Activated naive CD4-positive, alpha-beta T cell treated with anti-CD3 and anti-CD28 coated beads, Interleukin-2, amount 50 U/mL, for 72 hours (primary cell): ENCODE data around the gene ILF3. TPM values are rescaled to one million over a fixed set of nuclear protein-coding genes. Genes with fewer than 3 reads are reported as not detected.
A peak's percentile ranks its signal among the peaks of the same experiment; 100 is the strongest.

Experiments
- ATAC-seq, 2 donors: fragments of 150-1000 bp; cut with Tn5 transposase; 2 replicates each; pipeline ENCODE4 v1.10.0; 2021; ENCODE audit warnings: mild to moderate bottlenecking in 2 of 2, moderate library complexity in 2 of 2
- DNase-seq, 2 donors: peaks; one replicate each; pipeline ENCODE4 v3.0.0; 2021 to 2022; ENCODE audit warnings: low spot score in 2 of 2
- H3K27ac Mint-ChIP-seq, 2 donors: one replicate each; pipeline ENCODE4 v1.8.0; 2022; ENCODE audit warnings: mild to moderate bottlenecking in 2 of 2, mixed read lengths in 2 of 2
- H3K36me3 Mint-ChIP-seq, 2 donors: one replicate each; pipeline ENCODE4 v1.8.0; 2022; ENCODE audit warnings: mixed read lengths in 2 of 2
- H3K9me3 Mint-ChIP-seq, 2 donors: one replicate each; pipeline ENCODE4 v1.8.0; 2022; ENCODE audit warnings: mixed read lengths in 2 of 2
- total RNA-seq, 2 donors: library from RNA; stranded (reverse); gene quantifications; one replicate each; pipeline ENCODE4 v1.2.3, GENCODE V29; 2022

ILF3 gene
- total RNA-seq, 2 donors from 2014 or later = 372 to 377 TPM

DNA sequence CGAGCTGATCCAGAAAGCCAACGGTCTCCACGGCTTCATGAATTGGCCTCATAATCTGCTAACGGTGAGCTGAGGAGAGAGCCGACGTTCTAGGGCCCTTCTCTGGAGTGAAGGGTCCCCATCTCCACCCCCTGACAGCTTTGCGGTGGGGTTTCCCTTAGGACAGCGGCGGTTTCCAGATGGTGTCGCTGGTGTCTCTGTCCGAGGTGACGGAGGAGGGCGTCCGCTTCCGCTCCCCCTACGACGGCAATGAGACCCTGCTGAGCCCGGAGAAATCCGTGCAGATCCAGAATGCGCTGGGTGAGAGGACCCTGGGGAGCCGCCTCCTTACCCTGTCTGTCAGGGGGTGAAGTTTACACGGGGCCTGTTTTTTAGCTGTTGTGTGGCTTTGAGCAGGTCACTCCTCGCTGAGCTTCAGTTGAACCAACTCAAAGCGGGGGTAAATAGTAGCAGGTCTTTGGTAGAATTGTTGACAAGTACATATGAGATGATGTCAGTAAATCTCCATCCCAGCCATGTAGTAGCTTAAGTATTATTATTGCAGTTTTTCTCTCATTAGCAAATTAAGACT is 47.9 kb downstream of the ILF3 start:
- no peak for DNase-seq
- H3K9me3 Mint-ChIP-seq = no peaks in the 10 kb centered on the region
- ATAC-seq = peak; percentile 27 to 44
- H3K27ac Mint-ChIP-seq = peak overlapping the region; percentile 85 to 90
- no peaks in the 10 kb centered on the region for H3K36me3 Mint-ChIP-seq

DNA sequence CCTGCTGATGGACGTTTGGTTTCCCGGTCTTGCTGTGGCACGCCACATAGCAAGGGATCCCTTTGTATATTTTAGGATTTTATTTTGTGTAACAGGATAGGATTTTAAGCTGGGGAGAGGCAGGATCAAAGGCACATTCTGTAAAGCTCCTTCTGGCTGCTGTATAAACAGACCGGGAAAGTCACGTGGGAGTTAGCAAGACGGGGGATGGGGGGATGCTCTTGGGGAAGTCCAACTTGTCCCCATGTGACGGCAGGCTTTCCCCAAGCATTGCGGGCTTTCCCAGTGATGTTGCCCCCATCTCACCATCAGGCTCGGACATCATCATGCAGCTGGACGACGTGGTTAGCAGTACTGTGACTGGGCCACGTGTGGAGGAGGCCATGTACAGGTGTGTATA is 52.8 kb downstream of the ILF3 start:
- Mint-ChIP-seq H3K36me3 (peaks cover 0 to 4% of the 10 kb centered on the region in 2 donors), H3K9me3 (no peaks in the 10 kb centered on the region), H3K27ac (no peak overlapping the region)
- ATAC-seq (no peak), DNase-seq (no peak)

DNA sequence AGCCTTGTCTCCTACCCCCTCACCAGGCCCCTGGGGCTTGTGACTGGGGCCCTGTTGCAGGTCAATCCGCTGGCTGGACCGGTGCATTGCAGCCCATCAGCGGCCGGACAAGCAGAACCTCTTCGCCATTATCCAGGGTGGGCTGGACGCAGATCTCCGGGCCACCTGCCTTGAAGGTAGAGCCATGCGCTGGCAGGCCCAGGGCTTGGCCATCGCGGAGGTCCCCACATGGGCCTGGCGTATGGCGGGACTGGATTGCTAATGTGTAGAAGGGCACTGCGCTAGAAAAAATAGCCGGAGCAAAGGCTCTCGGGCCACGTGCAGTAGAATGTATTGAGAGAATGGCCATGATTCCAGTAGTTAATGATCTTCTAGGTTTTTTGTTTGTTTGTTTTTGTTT is 53.3 kb downstream of the ILF3 start:
- DNase-seq (no peak), ATAC-seq (no peak)
- Mint-ChIP-seq H3K36me3 (peaks cover 0 to 4% of the 10 kb centered on the region in 2 donors), H3K9me3 (no peaks in the 10 kb centered on the region), H3K27ac (no peak overlapping the region)

DNA sequence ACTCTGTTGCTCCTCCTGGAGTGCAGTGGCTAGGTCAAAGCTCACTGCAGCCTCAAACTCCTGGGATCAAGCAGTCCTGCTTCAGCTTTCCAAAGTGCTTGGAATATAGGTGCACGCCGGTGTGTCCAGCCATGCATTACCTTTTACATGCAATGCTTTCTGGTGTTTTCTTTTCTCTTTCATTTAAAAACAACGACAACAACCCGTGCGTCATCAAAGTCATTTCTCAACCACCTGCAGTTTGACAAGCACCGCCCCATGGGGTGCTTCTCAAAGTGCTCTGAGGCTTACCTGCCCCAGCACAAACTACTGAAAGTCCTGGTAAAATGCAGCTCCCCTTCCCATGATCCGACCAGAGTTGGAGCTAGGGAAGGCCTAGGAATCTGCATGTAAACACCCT is 54.1 kb downstream of the ILF3 start:
- no peak overlapping the region for H3K27ac Mint-ChIP-seq
- ATAC-seq = no peak

DNA sequence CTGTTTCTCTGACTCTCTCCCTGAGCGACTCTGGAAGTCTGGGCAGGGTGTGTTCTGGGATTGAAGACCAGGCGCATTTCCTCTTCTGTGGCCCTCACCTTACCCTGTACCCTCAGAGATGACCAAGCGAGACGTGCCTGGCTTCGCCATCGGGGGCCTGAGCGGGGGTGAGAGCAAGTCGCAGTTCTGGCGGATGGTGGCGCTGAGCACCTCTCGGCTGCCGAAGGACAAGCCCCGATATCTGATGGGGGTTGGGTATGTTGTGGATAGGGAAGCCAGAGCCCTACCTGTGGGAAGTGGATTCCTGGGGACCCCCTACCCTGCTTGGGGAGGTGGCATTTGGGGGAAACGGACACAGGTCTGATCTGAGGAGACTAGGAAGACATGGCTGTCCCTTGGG is 57.9 kb downstream of the ILF3 start:
- no peak for DNase-seq

More for the DNA sequence above, 54.1 kb downstream of the ILF3 start:
- no peak for DNase-seq
- H3K9me3 Mint-ChIP-seq = no peaks in the 10 kb centered on the region
- peaks cover 0 to 4% of the 10 kb centered on the region in 2 donors for H3K36me3 Mint-ChIP-seq

DNA sequence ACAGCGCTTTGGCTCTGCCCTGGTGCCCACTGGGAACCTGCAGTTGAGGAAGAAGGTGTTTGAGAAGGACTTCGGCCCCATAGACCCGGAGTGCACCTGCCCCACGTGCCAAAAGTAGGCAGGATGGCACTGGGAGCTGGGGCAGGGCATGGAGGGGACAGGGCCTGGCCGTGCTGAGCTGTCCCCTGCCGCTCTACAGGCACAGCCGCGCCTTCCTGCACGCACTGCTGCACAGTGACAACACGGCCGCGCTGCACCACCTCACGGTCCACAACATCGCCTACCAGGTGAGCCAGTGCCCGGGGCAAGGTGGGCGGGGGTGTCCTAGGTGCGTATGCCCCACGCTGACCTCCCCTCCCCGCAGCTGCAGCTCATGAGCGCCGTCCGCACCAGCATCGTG is 58.6 kb downstream of the ILF3 start:
- peaks cover 0 to 4% of the 10 kb centered on the region in 2 donors for H3K36me3 Mint-ChIP-seq
- H3K27ac Mint-ChIP-seq = no peak overlapping the region
- H3K9me3 Mint-ChIP-seq = no peaks in the 10 kb centered on the region
- DNase-seq = no peak
- no peak for ATAC-seq

More for the DNA sequence above, 57.9 kb downstream of the ILF3 start:
- Mint-ChIP-seq H3K36me3 (peaks cover 0 to 4% of the 10 kb centered on the region in 2 donors), H3K9me3 (no peaks in the 10 kb centered on the region), H3K27ac (no peak overlapping the region)
- no peak for ATAC-seq

DNA sequence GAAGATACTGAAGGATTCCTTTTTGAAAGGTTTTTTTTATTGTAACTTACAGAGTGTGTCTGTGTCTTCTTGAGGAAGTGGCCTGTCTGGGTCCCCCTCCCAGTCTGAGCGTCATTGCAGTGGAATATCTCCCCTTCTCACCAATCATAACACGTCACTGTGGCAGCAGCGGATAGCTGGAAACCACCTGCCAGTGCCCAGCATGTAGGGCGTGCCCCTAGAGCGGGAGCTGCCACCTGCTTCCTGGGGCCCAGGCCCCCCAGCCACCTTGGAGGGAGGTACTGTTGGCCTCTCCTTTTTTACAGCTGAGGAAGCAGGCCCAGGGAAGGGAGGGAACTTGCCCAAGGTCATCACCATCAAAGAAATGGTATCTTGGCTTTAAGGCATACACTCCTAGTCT is 59.2 kb downstream of the ILF3 start:
- ATAC-seq (no peak), DNase-seq (no peak)
- Mint-ChIP-seq H3K9me3 (no peaks in the 10 kb centered on the region), H3K27ac (no peak overlapping the region), H3K36me3 (peaks cover 0 to 2% of the 10 kb centered on the region in 2 donors)

- no peak for DNase-seq
- ATAC-seq = no peak
- Mint-ChIP-seq H3K9me3 (no peaks in the 10 kb centered on the region), H3K27ac (peak overlapping the region; percentile 92 to 93), H3K36me3 (peaks cover 6 to 7% of the 10 kb centered on the region in 2 donors)
These were observed 62.9 kb downstream of the ILF3 start for GRCh38 chr19:10717054-10717355.

DNA sequence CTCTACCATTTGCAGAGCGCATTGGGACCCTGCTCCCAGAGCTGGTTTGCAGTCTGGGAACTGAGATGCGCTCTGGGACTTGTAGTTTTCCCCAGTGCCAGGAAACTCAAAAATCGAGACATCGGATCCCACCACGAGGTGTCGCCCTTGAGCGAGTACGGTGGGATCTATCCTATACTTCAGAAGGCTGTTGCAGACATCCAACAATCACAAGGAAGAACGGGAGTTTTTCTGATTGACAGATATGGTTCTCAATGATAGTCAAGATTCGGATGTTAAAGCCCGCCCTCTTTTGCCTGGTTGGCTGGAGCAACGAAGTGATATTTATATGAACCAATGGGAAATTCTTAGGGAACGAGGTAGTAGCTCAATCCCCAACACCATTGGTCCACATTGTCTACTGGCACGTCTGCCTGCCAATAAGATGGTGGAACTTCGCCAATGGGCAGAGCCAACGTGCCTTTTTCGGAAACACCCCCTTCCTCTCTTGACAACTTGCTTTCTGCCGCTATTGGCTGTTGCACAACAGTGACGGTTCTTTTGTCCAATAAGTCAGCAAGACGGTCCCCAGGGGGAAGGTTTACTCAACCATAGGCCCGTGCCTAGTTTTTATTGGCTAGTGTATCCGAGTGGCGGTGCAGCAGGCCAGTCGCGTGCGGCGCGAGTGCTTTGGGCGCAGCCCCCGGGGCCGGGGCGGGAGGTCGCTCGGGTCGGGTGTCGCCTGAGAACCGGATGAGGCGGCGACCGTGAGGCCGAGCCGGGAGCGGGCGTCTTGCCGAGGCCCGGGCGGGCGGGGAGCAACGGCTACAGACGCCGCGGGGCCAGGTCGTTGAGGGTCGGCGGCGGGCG is 63.4 kb downstream of the ILF3 start, which contains the start of gene DNM2:
Gene DNM2 (plus strand): TSS at position 724 of the 849 bp plus-strand sequence. CDS start 164 bp downstream, outside the sequence.
- no peaks in the 10 kb centered on the region for H3K9me3 Mint-ChIP-seq
- peak; percentile 99 for DNase-seq
- peak within 1 kb of the TSS; percentile 92 to 97 for H3K27ac Mint-ChIP-seq
- H3K36me3 Mint-ChIP-seq = peaks cover 6 to 7% of the 10 kb centered on the region in 2 donors
- peak; percentile 91 to 92 for ATAC-seq

DNA sequence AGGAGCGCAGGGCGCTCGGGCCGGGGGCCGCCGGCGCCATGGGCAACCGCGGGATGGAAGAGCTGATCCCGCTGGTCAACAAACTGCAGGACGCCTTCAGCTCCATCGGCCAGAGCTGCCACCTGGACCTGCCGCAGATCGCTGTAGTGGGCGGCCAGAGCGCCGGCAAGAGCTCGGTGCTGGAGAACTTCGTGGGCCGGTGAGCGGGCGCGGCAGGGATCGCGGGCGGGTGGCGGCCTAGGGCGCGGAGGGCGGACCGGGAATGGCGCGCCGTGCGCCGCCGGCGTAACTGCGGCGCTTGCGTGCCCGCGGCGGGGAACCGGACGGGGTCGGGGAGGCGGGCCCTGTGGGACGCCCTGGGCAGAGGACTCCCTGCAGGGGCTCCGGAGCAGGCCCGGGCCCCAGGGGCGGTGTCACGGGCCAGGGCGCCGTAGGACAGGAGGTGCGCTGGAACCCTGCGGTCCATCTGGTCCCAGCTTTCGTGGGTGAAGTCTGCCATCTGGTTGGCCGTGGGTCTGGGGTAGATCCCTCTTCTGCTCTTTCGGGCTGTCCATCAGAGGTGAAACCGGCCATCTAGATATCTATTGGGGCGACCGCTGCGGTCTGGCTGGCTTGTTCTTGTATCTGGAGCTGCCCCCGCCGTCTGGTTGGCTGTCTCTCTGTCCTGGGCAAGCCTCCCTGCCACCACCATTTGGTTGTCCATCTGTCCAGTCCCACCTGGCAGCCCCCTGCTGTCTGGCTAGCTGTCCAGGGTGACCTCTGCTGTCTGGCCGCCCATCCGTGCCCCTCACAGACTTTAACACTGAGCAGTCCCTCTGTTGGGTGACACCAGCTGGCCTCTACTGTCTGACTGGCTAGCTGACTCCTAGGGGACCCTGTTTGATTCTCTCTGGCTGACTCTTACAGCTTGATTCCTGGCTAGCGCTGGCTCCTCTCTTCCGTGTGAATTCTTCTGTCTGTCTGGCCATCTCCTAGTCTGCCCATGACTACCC is 64.4 kb downstream of the ILF3 start:
- no peaks in the 10 kb centered on the region for H3K9me3 Mint-ChIP-seq
- DNase-seq = peak in 1 of 2 donors; percentile 64
- peak overlapping the region; percentile 92 to 97 for H3K27ac Mint-ChIP-seq
- peaks cover 6 to 7% of the 10 kb centered on the region in 2 donors for H3K36me3 Mint-ChIP-seq
- ATAC-seq = peak; percentile 6 to 9

DNA sequence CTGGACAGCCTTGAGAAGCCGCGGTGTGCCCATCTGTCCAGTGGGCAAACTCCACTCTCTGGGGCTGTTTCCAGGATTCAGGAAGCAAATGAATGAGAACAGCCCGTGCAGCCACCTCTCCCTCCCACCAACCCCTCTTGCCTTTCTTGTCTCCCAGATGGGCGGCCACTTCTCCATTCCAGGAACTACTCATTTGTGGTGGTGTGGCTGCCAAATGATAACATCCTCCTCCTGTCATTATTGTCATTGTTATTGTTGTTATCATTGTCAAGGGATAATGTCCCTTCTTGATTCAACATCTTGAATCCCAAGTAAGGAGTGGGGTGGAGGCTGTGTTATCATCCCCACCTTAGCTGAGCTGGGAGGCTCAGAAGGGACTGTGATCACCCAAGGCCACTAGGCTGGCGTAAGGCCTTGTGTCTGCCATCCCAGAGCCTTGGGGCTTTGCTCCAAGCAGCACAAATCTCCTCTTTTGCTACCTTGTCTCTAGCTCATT is 65.4 kb downstream of the ILF3 start:
- no peak for ATAC-seq
- peaks cover 6 to 7% of the 10 kb centered on the region in 2 donors for H3K36me3 Mint-ChIP-seq
- no peak for DNase-seq
- no peaks in the 10 kb centered on the region for H3K9me3 Mint-ChIP-seq
- H3K27ac Mint-ChIP-seq = peak overlapping the region; percentile 86 to 97

DNA sequence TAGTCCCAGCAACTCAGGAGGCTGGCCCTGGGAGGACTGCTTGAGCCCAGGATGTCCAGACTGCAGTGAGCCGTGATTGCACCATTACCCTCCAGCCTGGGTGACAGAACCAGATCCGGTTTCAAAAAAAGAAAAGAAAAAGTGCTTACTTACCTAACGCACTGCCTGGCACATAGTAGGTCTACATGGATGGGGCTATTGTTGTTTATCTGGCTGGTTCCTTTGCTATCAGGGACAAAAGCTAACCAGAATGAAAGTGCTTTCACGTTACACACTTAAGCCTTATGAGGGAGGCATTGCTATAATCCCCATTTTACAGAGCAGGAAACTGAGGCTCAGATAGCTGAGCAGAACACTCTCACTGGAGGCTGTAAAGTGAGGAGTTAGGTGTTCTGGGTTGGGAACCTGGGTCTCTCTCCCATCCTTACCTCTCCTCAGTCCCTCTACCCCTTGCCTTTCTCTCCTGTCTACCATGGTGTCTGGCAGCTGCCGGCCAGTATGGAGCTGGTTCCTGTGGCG is 66.5 kb downstream of the ILF3 start:
- no peak for ATAC-seq
- Mint-ChIP-seq H3K36me3 (peaks cover 6 to 7% of the 10 kb centered on the region in 2 donors), H3K27ac (no peak overlapping the region), H3K9me3 (no peaks in the 10 kb centered on the region)
- no peak for DNase-seq

DNA sequence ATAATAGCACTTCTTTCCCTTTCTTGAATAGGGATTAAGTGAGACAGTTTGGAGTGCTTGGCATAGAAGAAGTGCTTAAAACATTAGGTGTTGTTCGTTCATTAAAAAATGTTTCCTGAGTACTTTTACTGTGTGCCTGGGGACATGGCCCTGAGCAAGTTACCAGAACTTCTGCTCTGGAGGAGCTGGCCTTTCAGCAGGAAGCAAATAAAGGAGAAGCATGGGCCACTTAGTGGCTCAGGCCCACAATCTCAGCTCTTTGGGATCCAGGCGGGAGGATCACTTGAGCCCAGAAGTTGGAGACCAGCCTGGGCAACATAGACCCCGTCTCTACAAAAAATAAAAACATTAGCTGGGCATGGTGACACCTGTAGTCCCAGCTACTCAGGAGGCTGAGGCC is 69.4 kb downstream of the ILF3 start:
- DNase-seq (no peak), ATAC-seq (no peak)
- Mint-ChIP-seq H3K9me3 (no peaks in the 10 kb centered on the region), H3K27ac (peak overlapping the region in 1 of 2 donors; percentile 84), H3K36me3 (peaks cover 7 to 29% of the 10 kb centered on the region in 2 donors)

DNA sequence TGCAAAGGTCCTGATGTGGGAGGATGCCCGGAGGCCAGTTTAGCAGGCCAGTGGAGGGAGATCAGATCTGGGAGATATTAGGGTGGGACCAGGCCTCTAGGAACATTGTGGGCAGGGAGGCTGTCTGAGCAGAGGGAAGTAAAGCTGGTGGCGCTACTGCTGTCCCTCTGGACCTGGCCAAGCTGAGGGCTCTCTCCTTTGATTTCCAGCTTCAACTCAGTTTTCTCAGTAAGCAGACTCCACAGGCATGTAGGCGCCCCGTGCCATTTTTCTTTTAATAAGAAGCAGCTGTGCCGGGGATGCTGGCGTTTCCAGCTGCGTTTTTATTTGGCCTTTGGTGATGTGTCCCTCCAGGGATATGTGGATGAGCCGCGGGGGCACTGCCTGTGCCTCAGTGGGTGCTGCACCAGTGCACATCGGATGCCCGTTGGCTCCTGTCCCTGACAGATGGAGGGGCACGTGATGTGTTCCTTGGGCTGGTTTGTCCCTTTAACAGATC is 70.5 kb downstream of the ILF3 start:
- Mint-ChIP-seq H3K9me3 (no peaks in the 10 kb centered on the region), H3K36me3 (peaks cover 0 to 23% of the 10 kb centered on the region in 2 donors), H3K27ac (peak overlapping the region in 1 of 2 donors; percentile 85)
- ATAC-seq = no peak
- no peak for DNase-seq

DNA sequence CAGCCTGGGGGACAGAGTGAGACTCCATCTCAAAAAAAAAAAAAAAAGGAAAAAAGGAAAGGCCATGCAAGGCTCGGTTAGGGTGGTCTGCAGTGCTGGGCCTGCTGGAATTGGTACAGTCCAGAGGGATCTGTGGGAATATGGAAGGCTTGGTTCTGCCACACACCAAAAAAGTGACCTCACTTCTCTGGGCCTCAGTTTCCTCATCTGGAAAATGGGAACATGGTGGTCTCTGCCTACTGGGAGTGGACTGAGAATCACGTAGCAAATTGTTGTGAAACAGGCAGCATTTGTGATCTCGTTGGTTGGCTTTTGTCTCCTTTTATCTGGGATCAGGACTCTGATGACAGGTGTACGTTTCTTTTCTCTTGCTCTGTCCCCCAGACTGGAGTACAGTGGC is 71.3 kb downstream of the ILF3 start:
- DNase-seq (no peak), ATAC-seq (no peak)
- peaks cover 0 to 23% of the 10 kb centered on the region in 2 donors for H3K36me3 Mint-ChIP-seq
- no peak overlapping the region for H3K27ac Mint-ChIP-seq
- no peaks in the 10 kb centered on the region for H3K9me3 Mint-ChIP-seq

GRCh38 chr19:10726268-10726667 is 72.1 kb downstream of the ILF3 start:
- DNase-seq (no peak), ATAC-seq (no peak)
- H3K27ac Mint-ChIP-seq = peak overlapping the region in 1 of 2 donors; percentile 6
- no peaks in the 10 kb centered on the region for H3K9me3 Mint-ChIP-seq
- H3K36me3 Mint-ChIP-seq = peaks cover 0 to 23% of the 10 kb centered on the region in 2 donors
